ENCODE results near the gene ADRM1. TPM values are rescaled to one million over a fixed set of nuclear protein-coding genes. Genes with fewer than 3 reads are reported as not detected.

Gene ADRM1
- total RNA-seq, 1 donor: 81.3 TPM

DNA sequence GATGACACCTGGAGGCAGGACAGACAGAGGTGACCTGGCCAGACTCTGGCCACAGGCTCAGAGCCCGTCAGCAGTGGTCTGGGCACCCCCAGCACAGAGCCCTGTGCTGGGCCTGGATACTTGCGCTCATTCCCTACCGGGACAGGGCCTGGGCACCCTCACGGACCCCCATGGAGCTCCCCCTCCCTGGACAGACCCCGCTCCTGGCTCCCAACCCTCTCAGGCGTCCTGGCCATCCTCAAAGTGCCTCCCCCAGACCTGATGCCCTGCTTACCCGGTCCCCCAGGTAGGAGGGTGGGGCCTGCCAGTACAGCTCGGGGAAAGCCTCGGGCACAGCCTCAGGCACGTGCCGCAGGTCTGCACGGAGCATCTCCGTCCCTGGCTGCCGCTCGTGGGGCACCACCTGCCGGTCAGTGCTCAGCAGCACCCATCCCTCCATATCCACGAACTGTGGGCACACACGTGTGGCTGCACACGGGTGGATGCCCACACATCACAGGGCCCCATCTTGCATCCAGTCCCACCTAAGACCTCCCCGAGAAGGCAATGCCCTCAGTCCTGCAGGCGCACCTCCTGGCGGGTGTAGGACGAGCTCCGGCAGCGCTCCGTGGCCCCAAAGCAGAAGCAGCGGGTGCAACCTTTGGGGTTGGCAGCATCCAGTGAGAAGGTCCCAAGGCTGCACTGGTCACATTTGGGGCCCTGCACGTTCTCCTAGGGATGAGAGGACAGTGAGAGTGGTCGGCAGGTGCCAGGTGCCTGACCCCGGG lies 24.3 kb downstream of the ADRM1 start:
- no peak for TF ChIP-seq CTCF (IDR thresholded peaks at IDR 0.05; ENCODE audit: insufficient read depth, low read length)
- H3K4me3 ChIP-seq (ENCODE audit: low read depth, low read length): no peak overlapping the region
- no peak for DNase-seq (ENCODE audit: low read depth)

DNA sequence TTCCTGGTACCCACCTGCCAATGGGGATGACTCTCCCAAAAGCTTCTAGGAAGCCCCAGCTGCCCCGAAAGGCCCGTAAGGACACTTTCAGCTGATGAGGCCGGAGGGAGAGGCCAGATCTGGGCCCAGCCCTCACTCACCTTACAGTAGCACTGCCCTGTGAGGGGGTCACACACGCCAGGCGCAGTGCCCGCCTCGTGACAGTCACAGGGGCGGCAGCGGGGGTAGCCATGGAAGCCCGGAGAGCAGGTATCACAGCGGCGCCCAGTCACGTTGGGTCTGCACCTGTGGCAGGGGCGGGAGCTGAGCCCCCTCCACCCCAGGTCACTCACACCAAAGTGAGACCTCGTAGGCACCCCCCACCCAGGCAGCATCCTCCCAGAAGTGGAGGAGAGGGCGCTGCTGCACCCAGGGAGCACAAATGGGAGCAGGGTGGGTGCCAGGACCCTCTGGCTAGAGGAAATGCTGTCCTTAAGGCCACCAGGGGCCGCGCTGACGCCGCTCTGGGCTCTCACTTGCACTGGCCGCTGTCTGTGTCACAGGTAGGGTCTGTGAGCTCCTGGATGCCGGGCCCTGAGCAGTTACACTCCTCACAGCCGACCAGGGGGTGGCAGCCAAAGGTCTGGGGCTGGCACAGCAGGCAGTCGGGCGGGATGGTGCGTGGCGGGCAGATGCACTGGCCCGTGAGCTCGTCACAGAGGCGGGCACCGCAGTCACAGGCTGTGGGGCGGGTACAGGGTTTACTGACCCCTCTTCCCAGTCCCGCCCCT lies 25.1 kb downstream of the ADRM1 start:
- DNase-seq (ENCODE audit: low read depth): no peak
- H3K4me3 ChIP-seq (ENCODE audit: low read depth, low read length): no peak overlapping the region
- no peak for TF ChIP-seq CTCF (IDR thresholded peaks at IDR 0.05; ENCODE audit: insufficient read depth, low read length)

GRCh38 chr20:62328684-62329388 lies 26.0 kb downstream of the ADRM1 start:
- DNase-seq (ENCODE audit: low read depth): no peak
- no peak overlapping the region for H3K4me3 ChIP-seq (ENCODE audit: low read depth, low read length)
- TF ChIP-seq CTCF (IDR thresholded peaks at IDR 0.05; ENCODE audit: insufficient read depth, low read length): no peak

GRCh38 chr20:62329389-62330377 lies 26.9 kb downstream of the ADRM1 start:
- H3K4me3 ChIP-seq (ENCODE audit: low read depth, low read length): no peak overlapping the region
- no peak for TF ChIP-seq CTCF (IDR thresholded peaks at IDR 0.05; ENCODE audit: insufficient read depth, low read length)
- DNase-seq (ENCODE audit: low read depth): no peak

GRCh38 chr20:62330576-62331317 lies 27.9 kb downstream of the ADRM1 start:
- no peak for TF ChIP-seq CTCF (IDR thresholded peaks at IDR 0.05; ENCODE audit: insufficient read depth, low read length)
- DNase-seq (ENCODE audit: low read depth): no peak
- no peak overlapping the region for H3K4me3 ChIP-seq (ENCODE audit: low read depth, low read length)

Data from fibroblast of the aortic adventitia (primary cell).